ENCODE results near the gene MRPS6.

Gene MRPS6

DNA sequence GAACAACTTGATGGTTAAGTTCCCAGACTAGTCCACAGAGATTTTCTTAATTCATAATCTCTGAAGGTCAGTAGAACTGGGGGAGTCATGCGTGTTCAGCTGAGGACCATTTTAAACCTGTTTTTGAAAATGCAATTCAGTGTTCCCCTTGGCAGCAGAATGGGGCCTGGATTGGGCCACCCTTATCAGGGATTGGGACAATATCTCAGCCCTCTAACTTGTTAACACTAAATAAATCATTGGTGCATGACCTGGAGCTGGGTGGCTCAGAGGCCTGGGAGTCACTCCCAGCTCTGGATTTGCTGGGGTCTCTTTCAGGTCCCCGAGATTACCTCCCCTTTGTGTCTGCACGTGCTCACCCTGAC is 55.3 kb downstream of the MRPS6 start:
- no peaks in the 10 kb centered on the region for H3K9me3 ChIP-seq (ENCODE audit: control insufficient read depth, insufficient read depth, low read length)
- H3K36me3 ChIP-seq (ENCODE audit: insufficient read depth, low read length), result no peaks in the 10 kb centered on the region
- H3K9ac ChIP-seq (ENCODE audit: low read depth, low read length), result no peak overlapping the region; the same call in 1 of the 2 replicates
- H3K4me1 ChIP-seq (ENCODE audit: insufficient read depth, low read length), result peaks cover 30% of the 10 kb centered on the region

DNA sequence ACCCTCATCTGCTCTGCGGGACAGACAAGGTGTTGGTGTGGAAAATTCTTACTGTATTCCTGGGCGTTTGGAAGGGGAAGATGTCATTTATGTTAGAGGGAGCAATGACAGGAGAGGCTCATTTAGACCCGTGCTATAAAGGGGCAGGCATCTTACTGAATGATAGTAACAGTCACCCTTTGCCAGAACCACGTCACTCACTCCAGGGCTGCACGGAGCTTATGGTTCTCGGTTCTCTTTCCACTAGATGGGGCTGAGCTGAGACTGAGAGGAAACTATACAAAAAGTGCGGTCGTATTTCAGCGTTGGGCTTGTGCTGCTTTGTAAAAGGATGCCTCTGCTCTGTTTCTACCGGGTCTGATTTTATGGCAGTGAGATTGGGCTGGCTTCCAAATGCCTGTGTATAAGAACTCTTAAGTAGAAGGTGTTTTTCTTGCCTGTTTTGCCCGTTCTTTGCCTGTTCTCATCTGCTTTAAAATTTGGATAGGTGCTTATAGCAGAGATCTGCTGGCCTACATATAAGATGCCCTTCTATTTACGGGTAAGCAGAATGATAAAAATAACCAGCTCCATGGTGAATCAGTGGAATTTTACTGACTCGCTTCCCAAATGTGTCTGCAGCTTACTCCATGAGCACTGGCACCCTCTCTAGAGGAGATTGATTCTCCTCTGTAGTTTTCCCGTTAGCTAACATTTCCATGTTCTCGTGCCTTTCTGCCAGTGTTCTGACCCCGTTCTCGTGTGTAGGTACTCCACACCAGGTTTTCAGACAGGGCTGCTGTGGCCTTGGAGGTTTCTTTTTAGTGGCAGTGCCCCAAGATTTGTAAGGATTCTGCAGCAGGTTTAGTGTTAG is 55.9 kb downstream of the MRPS6 start:
- H3K4me1 ChIP-seq (ENCODE audit: insufficient read depth, low read length), result peaks cover 30% of the 10 kb centered on the region
- no peak overlapping the region; the same call in 1 of the 2 replicates for H3K9ac ChIP-seq (ENCODE audit: low read depth, low read length)
- H3K36me3 ChIP-seq (ENCODE audit: insufficient read depth, low read length), result no peaks in the 10 kb centered on the region
- no peaks in the 10 kb centered on the region for H3K9me3 ChIP-seq (ENCODE audit: control insufficient read depth, insufficient read depth, low read length)

DNA sequence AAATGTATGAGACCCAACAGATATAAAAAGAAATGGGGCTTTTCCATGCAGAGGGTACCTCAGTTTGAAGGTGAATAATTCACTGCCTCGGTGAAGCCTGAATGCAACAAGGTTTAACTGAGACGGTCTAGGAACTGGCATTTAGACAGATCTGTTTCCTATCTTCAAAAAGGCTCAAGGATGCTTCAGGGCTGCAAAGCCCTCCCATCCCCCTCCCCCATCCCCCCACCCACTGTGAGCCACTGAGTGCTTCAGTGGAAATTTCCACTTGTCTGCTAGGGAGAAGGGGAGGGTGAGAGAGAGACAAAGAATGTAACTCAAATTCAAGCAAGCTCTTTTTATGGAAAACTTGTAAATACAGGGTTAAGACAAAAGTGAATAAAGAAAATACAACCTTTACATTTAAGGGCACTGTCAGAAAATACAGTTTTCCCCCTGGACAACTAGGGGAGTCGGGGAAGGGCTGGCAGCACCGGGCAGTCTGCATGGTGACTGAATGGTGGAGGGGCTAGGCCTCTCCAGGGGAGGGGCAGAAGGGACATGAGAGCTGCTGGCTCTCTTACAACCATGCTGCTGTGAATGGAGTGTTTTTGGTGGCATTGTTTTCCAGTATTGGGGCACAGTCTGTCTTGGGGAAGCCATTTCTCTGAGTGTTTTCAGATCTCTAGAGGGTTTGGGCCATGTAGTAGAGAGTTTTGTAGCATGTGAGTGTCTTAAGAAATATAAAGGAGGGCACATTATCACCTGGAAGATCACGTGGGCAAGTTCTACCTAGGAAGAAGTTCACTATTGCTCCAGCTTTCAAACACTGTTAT is 56.7 kb downstream of the MRPS6 start:
- peaks cover 30% of the 10 kb centered on the region for H3K4me1 ChIP-seq (ENCODE audit: insufficient read depth, low read length)
- no peak overlapping the region for H3K9ac ChIP-seq (ENCODE audit: low read depth, low read length)
- H3K36me3 ChIP-seq (ENCODE audit: insufficient read depth, low read length), result no peaks in the 10 kb centered on the region; the same call in 1 of the 2 replicates
- no peaks in the 10 kb centered on the region for H3K9me3 ChIP-seq (ENCODE audit: control insufficient read depth, insufficient read depth, low read length)

DNA sequence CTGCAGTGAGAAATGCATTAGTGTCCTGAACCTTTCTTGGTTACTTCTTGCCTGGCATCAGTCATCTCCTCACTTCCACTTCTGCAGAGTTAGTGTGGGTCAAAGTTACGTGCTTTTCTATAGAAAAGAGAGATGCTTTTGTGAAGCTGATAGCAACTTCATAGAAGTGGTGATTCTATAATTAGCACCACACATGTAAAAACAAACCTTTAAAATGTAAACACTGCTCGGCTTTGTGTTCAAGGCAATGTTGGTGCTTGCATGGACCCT is 57.3 kb downstream of the MRPS6 start:
- Histone ChIP-seq H3K9ac (ENCODE audit: low read depth, low read length) (no peak overlapping the region), H3K9me3 (ENCODE audit: control insufficient read depth, insufficient read depth, low read length) (no peaks in the 10 kb centered on the region), H3K4me1 (ENCODE audit: insufficient read depth, low read length) (peaks cover 30% of the 10 kb centered on the region), H3K36me3 (ENCODE audit: insufficient read depth, low read length) (peaks cover 3% of the 10 kb centered on the region; the same call in 1 of the 2 replicates)

DNA sequence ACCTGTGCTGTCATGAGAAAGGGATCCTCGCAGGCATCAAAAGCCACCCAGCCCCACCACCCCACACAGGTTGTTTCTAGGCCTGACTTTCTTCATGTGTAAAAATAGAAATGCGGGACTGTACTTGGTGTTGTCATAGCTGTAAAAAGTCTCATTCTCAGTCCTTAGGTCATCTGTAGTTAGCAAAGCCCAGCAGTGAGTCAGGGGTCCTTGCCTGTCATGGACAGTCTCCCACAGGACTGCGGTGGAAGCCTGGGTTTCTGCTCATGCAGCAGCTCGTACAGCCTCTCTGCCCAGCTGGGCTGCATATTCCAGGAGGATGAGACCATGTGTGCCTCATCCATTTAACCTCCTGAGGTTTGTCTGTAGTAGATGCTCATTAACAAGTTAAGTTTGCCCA is 58.2 kb downstream of the MRPS6 start:
- H3K9me3 ChIP-seq (ENCODE audit: control insufficient read depth, insufficient read depth, low read length), result no peaks in the 10 kb centered on the region
- peaks cover 30% of the 10 kb centered on the region for H3K4me1 ChIP-seq (ENCODE audit: insufficient read depth, low read length)
- H3K9ac ChIP-seq (ENCODE audit: low read depth, low read length), result no peak overlapping the region
- H3K36me3 ChIP-seq (ENCODE audit: insufficient read depth, low read length), result peaks cover 3% of the 10 kb centered on the region; the same call in 1 of the 2 replicates

DNA sequence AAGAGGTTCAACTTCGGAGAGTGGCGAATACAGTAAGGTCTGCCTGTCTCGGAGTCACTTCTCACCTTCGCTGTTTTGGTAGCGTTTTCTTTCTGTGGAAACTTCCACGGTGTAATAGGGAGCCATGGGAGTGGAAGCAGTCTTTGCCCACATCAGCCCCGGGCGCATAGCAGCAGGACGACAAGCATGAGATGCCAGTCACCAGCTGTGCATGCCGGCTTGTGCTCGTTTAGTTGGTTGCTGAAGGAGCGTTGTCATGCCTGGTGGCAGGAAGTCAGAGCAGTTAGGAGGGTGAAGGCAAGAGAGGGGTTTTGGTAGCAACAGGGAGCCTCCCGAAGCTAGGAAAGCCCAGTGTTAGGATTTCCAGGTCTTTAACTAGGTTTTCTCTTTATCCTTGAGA is 58.8 kb downstream of the MRPS6 start:
- H3K36me3 ChIP-seq (ENCODE audit: insufficient read depth, low read length), result peaks cover 3% of the 10 kb centered on the region; the same call in 1 of the 2 replicates

DNA sequence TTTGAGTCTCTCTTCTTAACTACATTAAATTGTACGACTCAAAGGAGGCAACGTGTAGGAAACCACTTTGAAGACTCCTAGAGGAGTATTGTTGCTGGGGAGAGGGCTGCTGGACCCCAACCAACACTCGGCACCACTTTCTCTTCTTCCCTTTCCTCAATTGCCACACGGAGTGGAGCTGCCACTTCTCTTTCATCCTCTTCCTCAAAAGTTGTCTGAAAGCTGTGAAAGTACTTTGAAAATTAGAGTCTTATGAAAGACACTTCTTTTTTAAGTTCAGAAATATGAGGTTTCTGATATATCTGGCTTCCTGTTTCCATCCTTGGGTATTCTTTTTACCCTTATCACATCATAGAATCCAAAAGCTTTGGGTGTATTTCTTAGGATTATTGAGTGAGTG is 59.5 kb downstream of the MRPS6 start:
- H3K4me1 ChIP-seq (ENCODE audit: insufficient read depth, low read length), result peaks cover 30% of the 10 kb centered on the region
- H3K9me3 ChIP-seq (ENCODE audit: control insufficient read depth, insufficient read depth, low read length), result no peaks in the 10 kb centered on the region
- H3K9ac ChIP-seq (ENCODE audit: low read depth, low read length), result no peak overlapping the region
- H3K36me3 ChIP-seq (ENCODE audit: insufficient read depth, low read length), result peaks cover 3% of the 10 kb centered on the region; the same call in 1 of the 2 replicates

More for the DNA sequence above, 58.8 kb downstream of the MRPS6 start:
- H3K4me1 ChIP-seq (ENCODE audit: insufficient read depth, low read length), result peaks cover 30% of the 10 kb centered on the region
- no peak overlapping the region for H3K9ac ChIP-seq (ENCODE audit: low read depth, low read length)
- no peaks in the 10 kb centered on the region for H3K9me3 ChIP-seq (ENCODE audit: control insufficient read depth, insufficient read depth, low read length)

DNA sequence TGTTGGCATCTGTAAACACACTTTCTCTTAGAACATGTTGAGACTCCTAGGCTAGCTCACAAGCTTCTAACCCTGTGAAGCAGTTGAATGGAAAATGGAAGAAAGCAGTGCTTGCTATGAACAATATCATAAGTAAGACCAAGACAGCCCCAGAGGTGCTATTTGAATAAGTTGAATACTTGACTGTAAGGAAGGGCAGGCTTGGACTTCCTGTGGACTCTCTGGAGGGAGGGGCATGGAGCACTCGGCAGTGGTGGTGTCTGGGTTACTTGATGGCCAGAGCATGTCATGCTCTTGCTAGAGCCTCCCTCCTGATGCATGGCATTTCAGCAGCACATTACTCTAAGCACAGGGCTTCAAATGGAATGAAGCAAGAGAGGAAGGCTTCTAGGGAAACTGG is 60.0 kb downstream of the MRPS6 start:
- Histone ChIP-seq H3K9me3 (ENCODE audit: control insufficient read depth, insufficient read depth, low read length) (no peaks in the 10 kb centered on the region), H3K9ac (ENCODE audit: low read depth, low read length) (no peak overlapping the region), H3K36me3 (ENCODE audit: insufficient read depth, low read length) (peaks cover 3% of the 10 kb centered on the region; the same call in 1 of the 2 replicates), H3K4me1 (ENCODE audit: insufficient read depth, low read length) (peaks cover 27% of the 10 kb centered on the region)

DNA sequence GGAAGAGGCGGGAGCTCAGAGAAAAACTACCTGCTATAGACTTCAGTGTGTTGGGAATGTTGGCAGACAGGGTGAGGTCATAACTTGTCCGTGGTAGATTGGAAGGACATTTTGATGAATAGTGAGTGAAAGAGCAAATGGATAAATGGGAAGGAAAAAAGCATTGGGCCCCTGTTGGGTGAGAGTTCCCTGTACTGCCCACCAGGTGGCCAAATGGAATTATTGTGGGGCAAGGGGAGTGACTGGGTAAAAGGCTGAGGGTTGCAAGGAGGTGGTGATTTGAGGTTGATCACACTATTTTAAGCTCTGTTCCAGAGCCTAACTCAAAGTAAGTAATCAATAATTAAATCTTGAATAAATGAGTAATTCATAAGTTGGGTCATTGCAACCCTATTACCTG is 60.4 kb downstream of the MRPS6 start:
- Histone ChIP-seq H3K9ac (ENCODE audit: low read depth, low read length) (no peak overlapping the region), H3K36me3 (ENCODE audit: insufficient read depth, low read length) (peaks cover 3% of the 10 kb centered on the region; the same call in 1 of the 2 replicates), H3K9me3 (ENCODE audit: control insufficient read depth, insufficient read depth, low read length) (no peaks in the 10 kb centered on the region), H3K4me1 (ENCODE audit: insufficient read depth, low read length) (peaks cover 23% of the 10 kb centered on the region)

DNA sequence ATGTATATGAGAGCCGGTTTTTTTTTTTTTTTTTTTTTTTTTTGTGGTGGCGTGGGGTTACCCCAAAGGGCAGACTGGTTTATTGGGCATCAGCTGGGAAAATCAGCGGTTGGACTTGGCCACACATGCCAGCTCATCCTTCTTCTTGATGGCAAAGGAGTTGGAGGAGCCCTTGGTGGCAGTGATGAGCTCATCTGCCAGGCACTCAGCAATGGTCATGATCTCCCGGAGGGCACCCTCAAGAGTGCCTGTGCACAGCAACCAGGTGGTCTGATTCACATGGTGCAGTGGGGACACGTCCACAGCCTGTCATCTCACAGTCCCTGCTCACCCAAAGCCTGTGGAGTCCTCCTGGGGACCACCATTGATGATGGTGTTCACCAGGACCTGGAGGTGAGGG is 62.0 kb downstream of the MRPS6 start:
- peaks cover 3% of the 10 kb centered on the region; the same call in 1 of the 2 replicates for H3K36me3 ChIP-seq (ENCODE audit: insufficient read depth, low read length)
- H3K9me3 ChIP-seq (ENCODE audit: control insufficient read depth, insufficient read depth, low read length), result no peaks in the 10 kb centered on the region
- no peak overlapping the region for H3K9ac ChIP-seq (ENCODE audit: low read depth, low read length)
- H3K4me1 ChIP-seq (ENCODE audit: insufficient read depth, low read length), result peaks cover 10% of the 10 kb centered on the region

DNA sequence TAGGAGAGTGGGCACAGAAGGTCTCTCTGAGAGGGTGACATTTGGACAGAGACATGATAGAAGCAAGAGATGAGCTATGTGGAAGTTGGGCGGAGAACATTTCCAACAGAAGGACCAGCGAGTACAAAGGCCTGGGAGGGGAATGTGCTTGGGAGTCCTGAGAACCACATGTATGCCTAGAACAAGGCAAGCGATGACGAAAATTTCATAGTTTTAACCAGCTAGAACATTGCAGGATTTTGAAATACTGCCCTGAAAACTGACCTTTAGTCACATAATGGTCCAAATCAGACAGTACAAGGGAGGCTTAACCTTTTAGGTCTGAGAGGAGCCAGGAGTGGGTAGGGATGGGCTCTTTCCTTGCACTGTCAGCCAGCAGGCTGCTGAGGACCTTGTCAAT is 68.0 kb downstream of the MRPS6 start:
- Histone ChIP-seq H3K9me3 (ENCODE audit: control insufficient read depth, insufficient read depth, low read length) (peaks cover 10% of the 10 kb centered on the region), H3K9ac (ENCODE audit: low read depth, low read length) (no peak overlapping the region), H3K4me1 (ENCODE audit: insufficient read depth, low read length) (no peaks in the 10 kb centered on the region), H3K36me3 (ENCODE audit: insufficient read depth, low read length) (peaks cover 14% of the 10 kb centered on the region)

DNA sequence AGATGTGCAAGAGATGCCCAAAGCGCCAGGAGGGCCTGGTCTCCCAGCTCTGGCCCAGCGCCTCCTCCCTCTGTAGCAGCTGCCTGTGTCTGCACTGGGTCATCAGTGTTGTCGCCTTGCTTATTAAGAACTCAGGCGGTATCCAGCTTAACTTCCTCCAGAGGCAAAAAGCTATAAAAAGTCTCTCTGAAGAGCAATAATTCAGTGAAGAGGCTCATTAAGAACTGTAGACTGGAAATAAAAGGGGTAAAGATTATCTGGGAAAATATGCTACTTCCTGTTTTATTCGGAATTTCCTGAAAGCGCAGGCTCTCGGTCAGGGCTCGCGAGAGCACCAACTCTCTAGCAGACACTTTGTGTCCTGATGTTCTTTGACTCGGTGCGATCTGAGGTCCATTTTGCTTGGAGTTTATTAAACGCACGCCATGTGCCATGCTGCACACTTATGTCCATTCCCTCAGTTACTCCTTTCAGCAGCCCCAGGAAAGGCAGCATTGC is 70.4 kb downstream of the MRPS6 start:
- Histone ChIP-seq H3K9me3 (ENCODE audit: control insufficient read depth, insufficient read depth, low read length) (peaks cover 10% of the 10 kb centered on the region), H3K9ac (ENCODE audit: low read depth, low read length) (no peak overlapping the region), H3K4me1 (ENCODE audit: insufficient read depth, low read length) (no peaks in the 10 kb centered on the region), H3K36me3 (ENCODE audit: insufficient read depth, low read length) (peaks cover 14% of the 10 kb centered on the region)

DNA sequence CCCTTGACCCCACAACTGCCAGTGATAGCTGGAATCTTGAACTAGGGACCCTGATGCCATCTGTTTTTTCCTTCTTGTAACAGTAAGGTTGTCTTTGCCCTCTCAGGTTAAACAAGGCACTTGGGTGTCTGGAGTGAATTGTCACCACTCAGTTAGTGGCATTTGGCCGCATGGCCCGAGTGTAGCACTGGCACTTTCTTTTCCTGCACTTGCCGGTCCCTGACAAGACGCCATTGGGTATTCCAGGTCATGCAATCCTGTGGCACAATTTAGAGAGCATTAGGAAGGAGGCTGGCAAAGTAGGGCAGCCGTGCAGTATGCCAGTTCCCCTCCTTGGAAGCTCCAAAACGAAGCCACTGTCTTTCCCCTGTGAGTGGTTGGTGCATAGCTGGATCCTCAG is 70.8 kb downstream of the MRPS6 start:
- Histone ChIP-seq H3K9me3 (ENCODE audit: control insufficient read depth, insufficient read depth, low read length) (peaks cover 10% of the 10 kb centered on the region), H3K36me3 (ENCODE audit: insufficient read depth, low read length) (peaks cover 14% of the 10 kb centered on the region)

DNA sequence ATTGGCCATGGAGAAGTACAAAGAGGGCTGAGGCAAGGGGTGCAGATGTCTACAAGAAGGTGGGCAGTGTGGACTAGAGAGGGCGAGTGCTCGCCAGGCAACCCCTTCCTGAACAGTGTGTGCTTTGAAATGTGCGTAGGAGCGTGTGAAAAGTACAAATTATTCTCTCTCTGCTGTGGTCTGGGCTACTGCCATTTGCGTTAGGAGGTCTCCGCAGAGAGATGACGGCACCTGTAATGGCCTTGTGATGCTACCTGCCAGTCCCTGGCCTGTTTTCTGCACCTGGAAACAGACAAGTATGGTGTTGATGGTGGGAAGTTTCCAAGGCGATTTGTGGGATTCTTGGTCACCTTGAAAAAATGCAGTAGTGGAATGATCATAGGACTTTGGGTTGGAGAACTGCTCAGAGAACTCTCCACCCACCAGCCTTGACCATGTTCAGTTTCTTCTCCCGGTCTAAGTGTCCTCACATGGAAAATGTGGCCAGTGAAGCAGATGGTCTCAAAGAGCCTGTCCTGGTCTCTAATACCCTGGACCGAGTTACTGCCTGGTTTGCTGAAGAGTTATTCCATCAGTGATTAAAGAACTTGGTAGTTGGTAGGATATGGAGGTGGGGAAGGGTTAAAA is 74.5 kb downstream of the MRPS6 start:
- Histone ChIP-seq H3K36me3 (ENCODE audit: insufficient read depth, low read length) (peaks cover 6% of the 10 kb centered on the region; the same call in 1 of the 2 replicates), H3K4me1 (ENCODE audit: insufficient read depth, low read length) (no peaks in the 10 kb centered on the region), H3K9me3 (ENCODE audit: control insufficient read depth, insufficient read depth, low read length) (peaks cover 13% of the 10 kb centered on the region), H3K9ac (ENCODE audit: low read depth, low read length) (no peak overlapping the region)

More for the DNA sequence above, 70.8 kb downstream of the MRPS6 start:
- Histone ChIP-seq H3K4me1 (ENCODE audit: insufficient read depth, low read length) (no peaks in the 10 kb centered on the region), H3K9ac (ENCODE audit: low read depth, low read length) (no peak overlapping the region)

All from ES-I3 (cell line).